ENCODE measurements around the gene LTB. TPM values are rescaled to one million over a fixed set of nuclear protein-coding genes. Genes with fewer than 3 reads are reported as not detected.

The LTB gene
- total and polyA plus RNA-seq, 2 of the 13 experiments (the other 11 are each of a cell fraction or from before 2014, with no cell fraction given) = 0.09 to 0.22 TPM

- TF ChIP-seq ZHX2 (IDR thresholded peaks at IDR 0.05; ENCODE audit: low read depth) = 0 out of 2 replicates have a peak, but pooled peaks have one; percentile 15
- peak; percentile 75; the same call in 1 of the 2 replicates for TF ChIP-seq ZHX2 (CRISPR knock-in tag; IDR thresholded peaks at IDR 0.05; ENCODE audit: borderline replicate concordance)
- TF ChIP-seq MXD1 (CRISPR knock-in tag; IDR thresholded peaks at IDR 0.05) = peak; percentile 75; the same call in 1 of the 2 replicates
- peak; percentile 83 for TF ChIP-seq ZNF777 (CRISPR knock-in tag; IDR thresholded peaks at IDR 0.05)
- peak; percentile 61; the same call in 1 of the 2 replicates for TF ChIP-seq RBFOX2 (IDR thresholded peaks at IDR 0.05; ENCODE audit: low read depth, low read length)
- TF ChIP-seq SALL2 (CRISPR knock-in tag; IDR thresholded peaks at IDR 0.05) = peak; percentile 81; the same call in 1 of the 2 replicates
- TF ChIP-seq XRCC5 (optimal IDR thresholded peaks at IDR 0.05; ENCODE audit: low read length) = peak; percentile 97
- TF ChIP-seq ZFP36L1 (CRISPR knock-in tag; IDR thresholded peaks at IDR 0.05) = 0 out of 2 replicates have a peak, but pooled peaks have one; percentile 38
- TF ChIP-seq POGZ (CRISPR knock-in tag; IDR thresholded peaks at IDR 0.05) = peak; percentile 71; the same call in 1 of the 2 replicates
- peak; percentile 78 for TF ChIP-seq ZSCAN21 (CRISPR knock-in tag; IDR thresholded peaks at IDR 0.05; ENCODE audit: borderline replicate concordance)
- TF ChIP-seq ZNF646 (CRISPR knock-in tag; IDR thresholded peaks at IDR 0.05) = 0 out of 2 replicates have a peak, but pooled peaks have one; percentile 18
- TF ChIP-seq ZBTB2 (CRISPR knock-in tag; IDR thresholded peaks at IDR 0.05; ENCODE audit: low read depth) = no peak; the same call in 1 of the 2 replicates
Observed at GRCh38 chr6:31580807-31581433, 1.3 kb downstream of the LTB start (continued).
